Smooth muscle cell (in vitro differentiated cells): ENCODE measurements around the gene LRRTM4. TPM values are rescaled to one million over a fixed set of nuclear protein-coding genes. Genes with fewer than 3 reads are reported as not detected.

ENCODE experiments used
- DNase-seq: peaks from one replicate; lab custom pipeline; 2025; ENCODE audit not compliant: unreplicated experiment; lab: John Stamatoyannopoulos, UW
- H2AFZ ChIP-seq: fragments of 200-600 bp; sonication (generic); 2 replicates; pipeline ENCODE4 v1.6.0; 2016; ENCODE audit warnings: antibody characterized with exemption, low read depth, mild to moderate bottlenecking
- H3F3A ChIP-seq: fragments of 200-600 bp; sonication (generic); 2 replicates; pipeline ENCODE4 v1.6.0; 2017; ENCODE audit warnings: antibody characterized with exemption, low read depth
- H3K27ac ChIP-seq: fragments of 200-600 bp; sonication (generic); 2 replicates; pipeline ENCODE4 v1.5.1; 2016; ENCODE audit warnings: low read depth, mild to moderate bottlenecking
- H3K27me3 ChIP-seq: fragments of 200-600 bp; sonication (generic); 2 replicates; pipeline ENCODE4 v1.6.1; 2016; ENCODE audit warnings: low read depth, mild to moderate bottlenecking
- H3K36me3 ChIP-seq: fragments of 200-600 bp; sonication (generic); 2 replicates; pipeline ENCODE4 v1.5.1; 2016; ENCODE audit warnings: low read depth
- H3K4me1 ChIP-seq: fragments of 200-600 bp; sonication (generic); 2 replicates; pipeline ENCODE4 v1.5.1; 2016; ENCODE audit warnings: low read depth
- H3K4me2 ChIP-seq: fragments of 200-600 bp; sonication (generic); 2 replicates; pipeline ENCODE4 v1.6.0; 2016; ENCODE audit warnings: mild to moderate bottlenecking
- H3K4me3 ChIP-seq: fragments of 200-600 bp; sonication (generic); 2 replicates; pipeline ENCODE4 v1.5.1; 2016; ENCODE audit warnings: mild to moderate bottlenecking
- H3K79me2 ChIP-seq: fragments of 200-600 bp; sonication (generic); 2 replicates; pipeline ENCODE4 v1.6.0; 2016; ENCODE audit warnings: low read depth, mild to moderate bottlenecking
- H3K9ac ChIP-seq: fragments of 200-600 bp; sonication (generic); 2 replicates; pipeline ENCODE4 v1.6.0; 2016; ENCODE audit warnings: low read depth
- H3K9me3 ChIP-seq: fragments of 200-600 bp; sonication (generic); replicated peaks from 2 replicates; pipeline ENCODE4 v1.5.1; 2016; ENCODE audit warnings: low read depth
- H4K20me1 ChIP-seq: fragments of 200-600 bp; sonication (generic); 2 replicates; pipeline ENCODE4 v1.6.0; 2016; ENCODE audit warnings: low read depth
- CTCF ChIP-seq: fragments of 200-600 bp; sonication (generic); IDR thresholded peaks from 2 replicates; pipeline ENCODE4 v1.5.1; 2017; ENCODE audit warnings: borderline replicate concordance, mild to moderate bottlenecking, antibody characterized with exemption; ENCODE audit not compliant: insufficient read depth, poor library complexity, severe bottlenecking
- WGBS: methylation state at CpG from one replicate; pipeline ENCODE4 v1.1.7; 2016; ENCODE audit warnings: low lambda C conversion rate; 5-methylcytosine and 5-hydroxymethylcytosine counted together
- polyA plus RNA-seq: library from polyadenylated mRNA; unstranded; fragments of >200 nt; fragmentation: Nextera tagmentation; extraction: Ambion mirVana; gene quantifications from 2 replicates; pipeline ENCODE4 v1.2.1, GENCODE V29; 2016
- total RNA-seq: library from RNA; depleted of rRNA; stranded (reverse); fragments of >200 nt; gene quantifications from 2 replicates; pipeline ENCODE4 v1.2.3, GENCODE V29; 2014

LRRTM4 gene
- total and polyA plus RNA-seq, 2 experiments from 2014 or later, result 1.4 to 5.5 TPM

DNA sequence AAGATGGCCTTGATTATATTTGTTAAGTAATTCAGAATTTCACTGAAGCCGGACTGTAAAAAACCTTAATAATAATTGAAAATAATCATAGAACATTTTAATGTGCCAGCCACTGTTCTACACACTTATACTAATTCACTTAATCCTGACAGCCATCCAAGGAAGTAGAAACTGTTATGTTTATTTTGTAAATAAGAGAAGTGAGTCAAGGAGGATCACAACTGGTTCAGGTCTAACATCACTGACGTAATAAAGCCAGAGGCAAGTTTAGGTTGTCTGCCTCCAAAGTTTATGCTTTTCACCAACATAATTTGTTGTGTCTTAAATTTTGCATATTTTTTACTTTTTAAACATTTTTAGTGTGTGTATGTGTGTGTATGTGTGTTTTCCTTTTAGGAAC, 436.1 kb downstream of the LRRTM4 start:
- no peaks in the 10 kb centered on the region for H3K9me3 ChIP-seq
- no peak for TF ChIP-seq CTCF

GRCh38 chr2:77085561-77085960, 436.6 kb downstream of the LRRTM4 start:
- Histone ChIP-seq H3K4me1 (peaks cover 10% of the 10 kb centered on the region), H2AFZ (no peak overlapping the region), H3F3A (no peaks in the 10 kb centered on the region), H4K20me1 (no peaks in the 10 kb centered on the region), H3K27me3 (peaks cover 39% of the 10 kb centered on the region), H3K27ac (no peak overlapping the region), H3K9me3 (no peaks in the 10 kb centered on the region), H3K9ac (no peak overlapping the region), H3K4me2 (no peak overlapping the region), H3K36me3 (no peaks in the 10 kb centered on the region), H3K79me2 (no peaks in the 10 kb centered on the region), H3K4me3 (no peak overlapping the region)
- no peak for DNase-seq
- no peak for TF ChIP-seq CTCF
- WGBS, result 91% methylated on average over 3 of the region's 3 CpGs

More for the DNA sequence above, 436.1 kb downstream of the LRRTM4 start:
- H3K4me1 ChIP-seq, result peaks cover 10% of the 10 kb centered on the region
- no peak overlapping the region for H2AFZ ChIP-seq
- no peaks in the 10 kb centered on the region for H3F3A ChIP-seq
- WGBS, result 94% methylated on average over 2 of the region's 2 CpGs
- H3K4me3 ChIP-seq, result no peak overlapping the region
- no peak overlapping the region for H3K4me2 ChIP-seq
- no peak overlapping the region for H3K9ac ChIP-seq
- H3K27me3 ChIP-seq, result peaks cover 44% of the 10 kb centered on the region
- no peaks in the 10 kb centered on the region for H3K36me3 ChIP-seq
- no peak for DNase-seq
- H3K27ac ChIP-seq, result no peak overlapping the region
- H3K79me2 ChIP-seq, result no peaks in the 10 kb centered on the region
- no peaks in the 10 kb centered on the region for H4K20me1 ChIP-seq

- Histone ChIP-seq H3K9me3 (no peaks in the 10 kb centered on the region), H3K9ac (no peak overlapping the region), H3K36me3 (no peaks in the 10 kb centered on the region), H3F3A (no peaks in the 10 kb centered on the region), H3K4me1 (no peaks in the 10 kb centered on the region), H3K27me3 (peaks cover 1% of the 10 kb centered on the region), H2AFZ (no peak overlapping the region), H3K79me2 (no peaks in the 10 kb centered on the region), H3K4me3 (no peak overlapping the region), H3K27ac (no peak overlapping the region), H3K4me2 (no peak overlapping the region), H4K20me1 (no peaks in the 10 kb centered on the region)
- 90% methylated on average over 2 of the region's 2 CpGs for WGBS
- no peak for DNase-seq
- TF ChIP-seq CTCF, result no peak
Observed at GRCh38 chr2:77081597-77081996, 440.6 kb downstream of the LRRTM4 start.

GRCh38 chr2:77064324-77064723, 457.9 kb downstream of the LRRTM4 start:
- no peak for DNase-seq
- no peaks in the 10 kb centered on the region for H3K4me1 ChIP-seq
- no peaks in the 10 kb centered on the region for H3F3A ChIP-seq
- no peaks in the 10 kb centered on the region for H3K36me3 ChIP-seq
- H3K27me3 ChIP-seq, result no peaks in the 10 kb centered on the region
- H3K4me3 ChIP-seq, result no peak overlapping the region
- H3K79me2 ChIP-seq, result no peaks in the 10 kb centered on the region
- no peaks in the 10 kb centered on the region for H4K20me1 ChIP-seq
- H2AFZ ChIP-seq, result no peak overlapping the region
- H3K9me3 ChIP-seq, result no peaks in the 10 kb centered on the region
- no peak overlapping the region for H3K9ac ChIP-seq
- no peak for TF ChIP-seq CTCF
- no peak overlapping the region for H3K4me2 ChIP-seq
- 81% methylated on average over 1 of the region's 1 CpG for WGBS
- H3K27ac ChIP-seq, result no peak overlapping the region
